ENCODE results near the gene NUPR1.
"Not testable (repeated sequence)": the region's sequence is repeated elsewhere in the genome, so short reads cannot be mapped to it uniquely, and the experiment has no call there.

The NUPR1 gene

DNA sequence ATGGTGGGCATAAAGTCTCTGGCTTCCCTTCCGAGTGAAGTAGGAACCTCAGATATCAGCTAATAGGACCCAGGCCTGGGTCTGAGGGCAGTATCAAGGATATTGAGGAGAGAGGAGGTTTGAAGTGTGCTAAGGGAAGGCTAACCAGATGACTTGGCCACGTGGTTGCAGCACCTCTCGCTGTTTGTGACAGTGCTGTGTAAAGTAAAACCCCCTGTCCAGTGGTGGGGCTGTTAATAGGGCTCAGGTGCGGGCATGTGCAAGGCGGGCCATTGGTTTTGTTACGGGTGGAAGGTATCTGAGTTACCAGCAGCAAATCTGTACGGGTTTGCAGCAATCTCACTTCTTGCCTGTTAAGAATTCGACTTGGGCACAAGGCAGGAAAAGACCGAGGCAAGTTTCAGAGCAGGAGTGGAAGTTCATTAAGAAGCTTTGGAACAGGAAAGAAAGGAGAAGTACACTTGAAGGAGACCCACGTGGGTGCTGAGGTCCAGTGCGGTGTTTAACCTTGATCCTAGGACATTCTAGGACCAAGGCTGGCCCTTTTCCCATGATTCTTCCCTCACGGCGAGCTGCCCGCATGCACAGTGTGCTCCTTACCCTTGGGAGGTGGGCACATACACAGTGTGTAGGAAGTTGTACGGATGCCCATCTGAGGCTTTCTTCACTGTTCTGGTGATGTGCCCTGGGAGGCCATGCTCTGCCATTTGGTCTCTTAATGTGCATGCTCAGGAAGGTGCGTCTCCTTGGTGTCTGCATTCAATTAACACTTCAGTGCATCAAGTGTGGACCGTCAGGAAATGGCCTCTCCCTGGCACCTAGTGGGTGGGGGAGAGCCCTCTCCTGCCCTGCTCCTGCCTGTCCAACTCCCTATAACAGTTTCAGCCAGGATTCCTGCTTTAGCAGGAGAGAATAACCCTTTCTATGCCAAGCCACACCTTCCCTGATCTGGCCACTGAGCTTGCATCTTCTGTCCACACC, 35.3 kb upstream of the NUPR1 start:
- TF ChIP-seq ZFX (IDR thresholded peaks at IDR 0.05; ENCODE audit: borderline replicate concordance) (no peak), CTCF (IDR thresholded peaks at IDR 0.05) (no peak)
- H3K27ac ChIP-seq: no peak overlapping the region

DNA sequence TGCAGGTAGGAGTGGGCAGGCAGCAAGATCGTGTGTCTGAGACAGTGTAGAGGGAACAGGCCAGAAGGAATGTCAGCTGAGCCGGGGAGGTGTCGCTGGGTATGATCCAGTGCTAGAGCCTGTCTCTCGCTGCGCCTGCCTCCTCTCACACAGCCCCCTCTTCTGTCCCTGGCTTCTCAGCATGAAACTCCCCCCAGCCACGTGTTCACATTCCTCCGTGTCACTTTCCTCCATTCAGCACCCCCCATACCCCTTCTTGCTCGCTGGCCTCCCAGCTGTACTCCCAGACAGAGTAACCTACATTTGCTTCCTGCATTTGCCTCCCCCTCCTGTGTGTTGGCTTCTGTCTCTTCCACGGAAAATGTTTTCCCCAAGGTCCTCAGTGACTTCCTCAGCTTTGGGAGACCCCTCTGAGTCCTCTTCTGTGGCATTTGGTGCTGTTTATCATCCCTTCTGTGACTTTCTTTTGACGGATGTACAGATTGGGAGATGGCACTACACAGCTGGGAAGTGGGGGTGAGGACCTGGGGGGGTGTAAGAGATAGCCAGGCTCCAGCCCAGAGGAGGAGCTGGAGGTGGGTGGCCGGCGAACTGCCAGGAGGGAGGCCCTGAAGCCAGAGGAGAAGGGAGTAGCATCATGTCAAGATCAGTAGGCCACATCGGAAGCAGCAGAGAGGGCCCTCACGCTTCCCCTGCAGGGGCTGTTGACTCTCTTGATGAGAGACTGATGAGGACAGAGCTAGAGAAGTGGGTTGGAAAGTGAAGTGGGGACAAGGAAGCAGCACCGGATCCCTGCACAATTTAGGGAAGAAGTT, 34.1 kb upstream of the NUPR1 start:
- TF ChIP-seq ZFX (IDR thresholded peaks at IDR 0.05; ENCODE audit: borderline replicate concordance) (no peak), CTCF (IDR thresholded peaks at IDR 0.05) (no peak)
- no peak overlapping the region for H3K27ac ChIP-seq

DNA sequence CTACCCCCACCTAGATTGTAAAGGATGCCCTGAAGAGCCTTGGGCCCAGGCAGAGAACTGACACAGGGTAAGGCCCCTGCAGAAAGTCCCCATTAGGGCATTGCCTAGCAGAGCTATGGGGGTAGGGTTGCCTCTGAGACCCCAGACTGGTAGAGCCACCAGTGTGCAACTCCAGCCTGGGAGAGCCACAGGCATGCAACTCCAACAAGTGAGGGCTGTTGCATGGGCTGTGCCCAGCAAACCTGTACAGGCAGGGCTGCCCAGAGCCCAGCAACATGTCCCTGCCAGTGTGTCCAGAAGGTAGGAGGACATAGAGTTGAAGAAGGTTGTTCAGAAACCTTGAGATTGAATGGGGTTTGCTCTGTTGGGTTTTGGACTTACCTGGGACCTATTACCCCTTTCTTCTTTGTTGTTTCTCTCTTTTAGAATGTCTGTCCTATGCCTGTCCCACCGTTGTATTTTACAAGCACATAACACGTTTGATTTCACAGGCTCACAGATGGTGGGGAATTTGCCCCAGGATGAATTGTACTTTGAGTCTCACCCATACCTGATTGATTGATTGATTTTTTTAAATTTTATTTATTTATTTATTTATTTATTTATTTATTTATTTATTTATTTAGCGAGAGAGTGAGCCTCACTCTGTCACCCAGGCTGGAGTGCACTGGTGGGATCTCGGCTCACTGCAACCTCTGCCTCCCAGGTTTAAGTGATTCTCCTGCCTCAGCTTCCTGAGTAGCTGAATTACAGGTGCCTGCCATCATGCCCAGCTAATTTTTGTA, 31.4 kb upstream of the NUPR1 start:
- no peak for TF ChIP-seq CTCF (IDR thresholded peaks at IDR 0.05)
- no peak for TF ChIP-seq ZFX (IDR thresholded peaks at IDR 0.05; ENCODE audit: borderline replicate concordance)
- H3K27ac ChIP-seq: no peak overlapping the region

DNA sequence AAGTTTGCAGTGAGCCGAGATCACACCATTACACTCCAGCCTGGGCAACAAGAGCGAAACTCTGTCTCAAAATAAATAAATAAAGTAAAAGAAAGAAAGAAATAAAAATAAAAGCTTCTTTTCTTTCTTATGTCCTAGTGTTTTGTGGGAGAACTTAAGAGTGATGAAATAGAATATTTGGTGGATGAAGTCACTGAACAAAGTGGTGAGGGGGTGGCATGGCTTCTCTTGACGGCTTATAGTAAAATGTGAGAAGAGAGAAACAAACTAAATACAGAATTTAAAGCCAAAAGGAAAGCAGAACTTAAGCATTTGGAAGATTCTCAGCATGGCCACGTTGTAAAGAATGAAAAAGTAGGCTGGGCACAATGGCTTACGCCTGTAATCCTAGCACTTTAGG, 30.2 kb upstream of the NUPR1 start:
- TF ChIP-seq CTCF (IDR thresholded peaks at IDR 0.05) (no peak), ZFX (IDR thresholded peaks at IDR 0.05; ENCODE audit: borderline replicate concordance) (no peak)
- H3K27ac ChIP-seq: no peak overlapping the region

- no peak overlapping the region for H3K27ac ChIP-seq
- TF ChIP-seq CTCF (IDR thresholded peaks at IDR 0.05): no peak
- no peak for TF ChIP-seq ZFX (IDR thresholded peaks at IDR 0.05; ENCODE audit: borderline replicate concordance)
Measured at GRCh38 chr16:28567292-28567691, 28.5 kb upstream of the NUPR1 start.

DNA sequence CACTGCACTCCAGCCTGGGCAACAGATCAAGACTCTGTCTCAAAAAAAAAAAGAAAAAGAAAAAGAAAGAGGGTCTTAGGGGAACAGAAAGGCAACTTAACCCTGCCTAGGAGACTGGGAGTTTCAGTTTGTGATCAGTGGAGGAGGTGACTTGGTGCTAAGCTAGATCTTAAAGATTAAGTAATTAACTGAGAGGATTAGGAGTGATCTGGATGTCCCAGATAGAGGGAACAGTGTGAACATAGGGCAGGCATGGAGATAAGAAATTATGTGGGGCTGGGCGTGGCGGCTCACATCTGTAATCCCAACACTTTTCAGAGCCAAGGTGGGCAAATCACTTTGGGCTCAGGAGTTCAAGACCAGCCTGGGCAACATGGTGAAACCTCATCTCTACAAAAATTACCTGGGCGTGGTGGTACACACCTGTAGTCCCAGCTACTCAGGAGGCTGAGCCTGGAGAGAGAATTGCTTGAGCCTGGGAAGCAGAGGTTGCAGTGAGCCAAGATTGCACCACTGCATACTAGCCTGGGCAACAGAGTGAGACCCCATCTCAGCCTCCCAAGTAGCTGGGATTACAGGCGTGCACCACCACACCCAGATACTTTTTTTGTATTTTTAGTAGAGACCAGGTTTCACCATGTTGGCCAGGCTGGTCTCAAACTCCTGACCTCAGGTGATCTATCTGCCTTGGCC, 27.6 kb upstream of the NUPR1 start:
- not testable (repeated sequence) for H3K27ac ChIP-seq

DNA sequence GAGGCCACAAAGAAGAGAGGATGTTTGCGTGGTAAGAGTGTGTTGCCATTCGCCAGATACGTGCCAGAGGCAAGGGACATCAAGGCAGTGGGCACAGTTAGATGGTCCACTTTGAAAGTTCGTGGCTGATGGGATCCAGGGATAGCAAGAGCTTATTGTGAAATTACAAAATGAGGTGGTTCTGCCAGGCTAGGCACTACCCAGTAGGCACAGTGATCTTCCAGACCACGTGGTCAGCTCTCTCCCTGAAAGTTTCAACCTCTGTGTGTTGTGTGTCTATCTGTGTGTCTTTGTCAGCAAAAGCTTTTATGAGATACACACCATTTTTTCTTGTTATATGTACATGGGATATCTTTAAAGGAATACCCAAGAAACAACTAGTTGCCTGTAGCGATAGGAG, 24.4 kb upstream of the NUPR1 start:
- TF ChIP-seq CTCF (IDR thresholded peaks at IDR 0.05) (no peak), ZFX (IDR thresholded peaks at IDR 0.05; ENCODE audit: borderline replicate concordance) (no peak)
- H3K27ac ChIP-seq: no peak overlapping the region
